ENCODE measurements around the gene SPATA21.
"Not testable (repeated sequence)": the region's sequence is repeated elsewhere in the genome, so short reads cannot be mapped to it uniquely, and the experiment has no call there.

The SPATA21 gene, protein sequence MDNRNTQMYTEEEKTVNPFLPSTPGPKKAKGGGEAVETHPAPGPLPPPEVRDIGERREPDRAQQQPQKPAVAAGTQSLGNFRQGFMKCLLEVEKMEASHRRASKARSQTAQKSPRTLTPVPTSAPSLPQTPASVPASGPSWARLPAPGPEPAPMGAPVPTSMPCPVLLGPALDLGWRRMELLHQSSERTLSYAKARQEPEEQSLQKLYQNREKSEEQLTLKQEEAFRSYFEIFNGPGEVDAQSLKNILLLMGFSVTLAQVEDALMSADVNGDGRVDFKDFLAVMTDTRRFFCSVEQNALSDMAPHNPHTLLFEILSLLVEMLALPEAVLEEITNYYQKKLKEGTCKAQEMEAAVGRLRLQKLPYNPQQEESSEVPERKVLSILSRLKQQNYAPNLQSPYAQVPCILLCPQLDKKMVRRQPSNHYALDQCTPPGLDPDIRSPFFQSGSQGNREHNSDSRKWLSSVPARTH

DNA sequence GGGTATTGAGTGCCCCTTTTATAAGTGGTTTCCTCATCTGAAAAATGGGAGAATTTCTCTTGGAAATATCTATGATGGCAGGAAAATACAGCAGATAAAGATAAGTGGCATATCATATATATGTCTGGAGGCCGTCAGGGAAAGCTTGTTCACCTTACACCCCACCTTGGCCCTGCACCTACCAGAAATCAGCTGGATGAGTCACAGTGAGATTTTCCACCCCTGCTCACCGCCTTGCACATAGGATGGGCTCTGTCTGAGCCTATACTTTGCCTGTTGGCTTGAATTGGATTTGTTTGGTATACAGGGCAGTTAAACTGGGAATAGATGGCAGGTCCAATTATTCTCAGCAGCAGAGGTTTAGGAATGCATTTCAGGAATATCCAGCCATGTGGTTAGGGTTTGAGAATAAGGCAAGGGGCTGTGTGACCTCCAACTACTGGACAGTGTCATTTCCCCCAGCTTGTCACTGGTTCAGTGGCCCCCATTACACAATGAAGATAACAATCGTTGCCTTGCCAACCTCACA lies at the start of gene SPATA21:
Gene SPATA21 (minus strand): TSS at position 479 of the 529 bp plus-strand sequence. CDS start 6,053 bp downstream, outside the sequence.
- DNase-seq (ENCODE audit: low read depth in 2 of 2) = no peak

DNA sequence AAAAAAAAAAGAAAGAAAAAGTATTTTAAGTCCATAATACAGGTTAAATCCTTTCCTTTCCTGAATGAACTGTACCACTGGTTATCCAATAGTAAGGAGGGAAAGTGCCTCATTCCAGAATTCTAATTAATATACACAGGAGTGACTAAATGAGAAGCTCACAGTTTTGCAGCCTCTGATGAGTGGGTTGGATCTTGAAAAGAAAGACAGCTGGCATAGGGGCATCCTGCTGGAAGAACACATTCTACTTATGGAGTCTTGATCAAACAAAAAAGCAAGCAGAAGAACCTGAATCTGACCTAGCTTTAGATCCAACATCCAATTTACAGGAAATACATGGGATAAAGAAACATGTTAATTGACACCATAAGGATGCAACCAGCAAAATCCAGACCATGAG lies 49.8 kb upstream of the SPATA21 start:
- DNase-seq (ENCODE audit: low read depth in 2 of 2) = not testable (repeated sequence)

DNA sequence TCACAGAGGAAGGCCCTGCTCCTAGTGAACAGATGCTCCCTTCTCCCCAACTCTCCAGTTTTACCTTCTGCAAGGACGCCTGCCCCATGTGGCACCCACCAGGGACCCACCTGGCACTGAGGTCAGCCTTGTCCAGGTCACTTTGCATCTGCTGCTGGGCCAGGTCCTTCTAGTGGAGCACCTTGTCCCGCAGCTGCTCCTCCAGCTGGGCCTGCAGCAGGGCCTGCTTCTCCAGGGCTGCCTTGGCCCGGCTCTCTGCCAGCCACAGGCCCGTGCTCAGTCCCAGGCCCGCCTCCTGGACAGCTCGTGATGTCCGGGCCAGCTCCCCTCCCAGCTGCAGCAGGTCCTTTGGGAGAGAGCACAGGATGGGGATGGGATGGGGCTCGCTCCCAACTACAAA lies 49.1 kb upstream of the SPATA21 start:
- DNase-seq (ENCODE audit: low read depth in 2 of 2) = not testable (repeated sequence)

DNA sequence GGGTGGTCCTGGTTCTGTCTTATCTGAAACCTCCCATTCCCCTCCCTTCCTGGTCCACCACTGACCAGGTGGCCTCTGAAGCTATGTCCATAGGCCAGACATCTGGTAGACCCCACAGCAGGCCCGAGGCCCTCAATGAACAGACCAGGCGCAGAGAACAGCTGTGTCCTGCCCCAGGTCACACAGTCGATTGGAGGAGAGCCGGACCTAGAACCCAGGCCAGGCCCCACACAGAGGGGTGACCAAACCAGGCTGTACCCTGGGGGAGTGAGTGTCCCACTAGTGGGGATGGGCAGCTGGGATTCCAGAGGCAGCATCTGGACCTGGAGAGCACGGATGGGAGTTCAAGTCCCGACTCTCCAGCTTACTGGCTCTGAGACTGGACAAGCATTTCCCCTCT lies 47.7 kb upstream of the SPATA21 start:
- DNase-seq (ENCODE audit: low read depth in 2 of 2) = no peak

DNA sequence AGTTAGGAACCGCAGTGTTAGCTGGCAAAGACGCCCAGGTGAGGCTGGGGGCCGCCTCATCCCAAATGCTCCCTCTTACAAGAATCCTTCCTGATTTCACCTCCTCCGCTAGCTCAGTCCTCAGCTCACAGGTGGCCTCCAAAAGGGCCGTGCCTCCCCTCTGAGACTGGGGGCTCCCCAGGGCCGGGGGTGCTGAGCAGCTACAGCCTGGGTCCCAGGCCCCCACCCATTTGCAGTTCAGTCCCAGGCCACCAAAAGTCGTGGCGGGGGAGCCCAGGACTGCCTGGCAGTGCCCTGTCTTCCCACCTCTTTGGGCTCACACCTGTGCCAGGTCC lies 47.2 kb upstream of the SPATA21 start:
- no peak for DNase-seq (ENCODE audit: low read depth in 2 of 2)

DNA sequence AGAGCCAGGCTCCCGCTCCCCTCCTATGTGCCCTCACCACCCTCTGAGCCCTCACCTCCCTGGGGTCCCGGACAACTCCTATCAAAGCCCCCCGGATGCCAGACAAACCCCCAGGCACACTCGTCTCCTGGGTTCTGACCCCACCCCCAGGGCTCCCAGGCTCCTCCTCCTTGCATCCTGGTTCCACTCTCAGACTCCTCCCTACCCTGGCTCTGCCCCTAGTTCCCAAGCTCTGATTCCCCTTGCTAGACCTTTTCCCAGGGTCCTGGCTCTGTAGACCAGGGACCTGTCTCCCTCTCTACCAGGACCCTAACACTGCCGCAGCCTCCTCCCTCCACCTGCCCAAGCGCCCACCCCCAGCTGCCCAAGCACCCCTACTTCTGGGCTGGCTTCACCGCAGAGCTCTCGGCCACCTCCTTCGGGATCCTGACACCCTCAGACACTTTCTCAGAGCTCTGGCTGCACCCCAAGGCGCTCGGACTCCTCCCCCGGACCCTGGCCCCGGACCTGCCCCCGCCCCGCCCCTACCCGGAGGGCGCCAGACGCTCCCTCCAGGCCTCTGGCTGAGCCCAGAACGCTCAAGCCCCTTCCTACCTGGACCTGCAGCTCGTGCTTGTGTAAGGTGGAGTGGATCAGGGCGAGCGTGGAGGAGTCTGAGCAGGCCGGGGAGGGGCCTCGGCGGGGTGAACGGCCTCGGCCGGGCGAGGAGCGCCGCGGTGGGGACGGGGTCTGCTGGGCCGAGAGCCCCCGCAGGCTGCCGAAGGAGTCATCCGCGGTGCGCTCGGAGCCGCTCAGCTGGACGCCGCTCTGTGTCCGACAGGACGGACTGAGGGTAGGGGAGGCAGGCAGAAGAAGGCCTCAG lies 46.6 kb upstream of the SPATA21 start:
- DNase-seq (ENCODE audit: low read depth in 2 of 2) = not testable (repeated sequence)

DNA sequence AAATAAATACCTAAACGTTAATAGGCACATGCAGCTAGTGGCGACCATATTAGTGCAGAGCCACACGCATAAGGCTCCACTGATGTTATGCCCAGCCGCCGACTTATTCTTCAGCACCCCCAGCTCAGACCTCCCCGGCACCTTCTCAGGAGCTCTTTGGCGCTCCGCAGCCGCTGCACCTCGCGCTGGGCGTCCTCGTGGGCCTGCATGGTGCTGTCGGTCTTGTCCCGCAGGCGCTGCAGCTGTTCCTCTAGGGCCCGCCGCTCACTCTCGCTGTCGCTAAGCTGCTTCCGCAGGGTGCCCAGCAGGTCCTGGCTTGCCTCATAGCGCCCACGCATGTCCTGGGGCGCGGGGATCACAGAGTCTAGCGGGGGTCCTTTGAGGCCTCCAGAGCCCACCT lies 45.9 kb upstream of the SPATA21 start:
- DNase-seq (ENCODE audit: low read depth in 2 of 2) = not testable (repeated sequence)

DNA sequence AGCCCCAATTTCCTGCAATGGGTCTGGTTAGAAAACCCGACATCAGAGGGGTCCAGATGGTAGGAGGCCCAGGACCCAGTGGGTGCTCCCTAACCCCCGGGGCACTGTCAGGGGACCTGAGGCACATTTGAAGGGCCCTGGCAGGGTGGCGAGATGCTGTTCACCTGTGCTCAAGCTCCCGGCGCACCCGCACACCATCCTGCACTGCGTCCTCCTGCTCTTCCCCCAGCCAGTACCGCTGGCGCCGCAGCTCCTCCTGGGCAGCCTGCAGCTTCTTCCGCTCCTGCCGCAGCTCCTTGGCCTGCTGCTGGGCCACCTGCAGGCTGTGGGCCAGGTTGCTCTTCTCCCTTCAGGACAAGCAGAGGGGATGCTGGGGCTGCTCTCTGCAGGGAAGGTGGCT lies 40.9 kb upstream of the SPATA21 start:
- DNase-seq (ENCODE audit: low read depth in 2 of 2) = no peak

DNA sequence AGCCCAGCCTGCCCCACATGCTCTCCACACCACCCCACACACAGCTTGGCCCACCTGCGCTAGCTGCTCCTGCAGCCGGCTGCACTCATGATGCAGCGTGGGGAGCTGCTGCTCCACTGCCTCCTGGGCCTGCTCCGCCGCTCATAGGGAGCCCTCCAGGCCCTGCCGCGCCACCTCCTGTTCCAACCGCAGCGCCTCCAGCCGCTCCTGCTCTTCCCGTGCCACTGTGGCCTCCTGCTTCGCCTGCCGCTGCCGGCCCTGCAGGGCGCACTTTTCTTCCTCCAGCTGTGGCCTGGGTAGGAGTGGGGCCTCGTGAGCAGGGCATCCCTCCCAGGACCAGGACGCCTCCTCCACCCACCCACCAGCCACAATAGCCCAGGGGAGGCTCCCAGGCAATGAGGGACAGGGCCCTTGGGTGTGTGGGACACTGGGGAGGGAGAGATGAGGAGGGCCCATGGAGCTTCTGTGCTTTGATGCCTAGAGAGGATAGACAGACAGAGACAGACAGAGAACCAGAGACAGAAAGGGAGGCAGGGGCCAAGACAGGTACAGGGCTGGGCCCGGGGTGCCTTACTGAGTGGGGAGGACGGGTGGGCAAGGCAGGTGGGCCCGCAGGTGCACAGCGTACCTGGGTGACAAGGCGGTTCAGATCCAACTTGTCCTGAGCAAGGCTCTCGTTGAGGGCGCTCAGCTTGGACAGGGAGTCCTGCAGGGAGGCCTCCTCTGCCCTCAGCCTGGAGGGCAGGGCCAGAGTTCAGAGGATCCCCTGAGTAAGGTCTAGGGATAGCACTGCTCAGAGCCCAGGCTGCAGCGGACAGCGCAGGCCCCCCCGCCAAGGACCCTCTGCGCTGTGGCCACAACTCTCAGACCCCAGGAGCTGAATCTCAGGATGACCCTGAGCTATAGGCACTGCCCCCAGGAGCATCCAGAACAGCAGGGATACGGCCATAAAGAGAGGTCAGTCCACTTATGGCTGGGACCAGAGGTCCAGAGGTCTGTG lies 38.8 kb upstream of the SPATA21 start:
- not testable (repeated sequence) for DNase-seq (ENCODE audit: low read depth in 2 of 2)

DNA sequence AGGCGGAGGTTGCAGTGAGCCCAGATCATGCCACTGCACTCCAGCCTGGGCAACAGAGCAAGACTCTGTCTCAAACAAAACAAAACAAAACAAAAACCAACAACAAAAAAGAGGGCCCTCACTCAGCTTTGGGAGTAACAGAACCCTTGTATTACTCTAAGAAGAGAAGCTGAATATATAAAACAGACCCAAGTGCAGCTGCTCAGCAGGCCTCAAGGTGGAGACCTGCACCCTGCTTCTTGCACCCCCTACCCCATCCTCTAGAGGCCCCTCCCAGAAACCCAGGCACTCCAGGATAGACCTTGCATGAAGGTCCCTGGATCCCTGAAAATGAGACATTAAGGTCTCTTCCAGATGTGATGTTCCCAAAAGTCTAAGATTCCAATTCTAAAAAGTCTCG lies 37.7 kb upstream of the SPATA21 start:
- not testable (repeated sequence) for DNase-seq (ENCODE audit: low read depth in 2 of 2)

DNA sequence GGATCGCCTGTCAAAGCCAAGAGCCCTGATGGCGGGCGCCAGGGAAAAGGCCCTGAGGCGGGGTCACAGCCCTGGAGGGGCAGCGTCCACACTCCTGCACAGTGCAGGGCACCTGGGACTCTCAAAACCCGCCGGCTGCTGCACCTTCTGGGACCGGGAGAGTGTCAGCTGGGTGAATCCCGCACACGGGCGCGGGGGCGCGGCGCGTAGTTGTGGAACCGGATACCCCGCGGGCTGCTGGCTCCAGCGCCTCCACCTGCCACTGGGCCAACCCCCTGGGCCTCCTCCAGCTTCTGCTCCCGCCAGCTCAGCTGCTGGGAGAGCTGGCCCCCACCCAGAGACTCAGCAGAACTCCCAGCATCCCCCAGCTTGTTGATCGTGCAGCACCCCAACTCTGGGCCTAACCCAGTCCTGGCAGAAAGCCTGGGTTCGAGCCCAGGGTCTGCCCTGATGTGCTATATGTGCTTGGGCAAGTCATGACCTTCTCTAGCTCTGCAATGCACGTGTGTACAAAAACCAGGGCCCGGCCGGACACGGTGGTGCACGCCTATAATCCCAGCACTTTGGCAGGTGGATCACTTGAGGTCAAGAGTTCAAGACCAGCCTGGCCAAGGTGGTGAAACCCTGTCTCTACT lies 37.1 kb upstream of the SPATA21 start:
- no peak for DNase-seq (ENCODE audit: low read depth in 2 of 2)

DNA sequence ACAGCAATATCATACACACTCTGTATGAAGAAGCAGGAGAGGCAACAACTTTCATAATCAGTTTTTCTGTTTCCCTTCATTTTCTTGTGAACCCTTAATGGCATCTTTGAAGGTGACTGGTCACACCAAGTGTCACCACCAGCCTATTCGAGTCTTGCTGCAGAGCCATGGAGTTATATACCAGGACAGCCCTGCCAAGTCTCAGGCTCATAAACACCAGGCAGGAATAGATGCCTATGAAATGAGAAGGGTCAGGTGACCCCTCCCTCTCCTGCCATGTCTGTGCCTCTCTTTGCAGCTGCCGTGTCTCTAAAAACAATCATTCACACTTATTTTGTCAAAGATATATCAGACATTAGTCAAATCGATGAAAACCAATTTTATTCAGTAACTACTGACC lies 31.3 kb upstream of the SPATA21 start:
- no peak for DNase-seq (ENCODE audit: low read depth in 2 of 2)

DNA sequence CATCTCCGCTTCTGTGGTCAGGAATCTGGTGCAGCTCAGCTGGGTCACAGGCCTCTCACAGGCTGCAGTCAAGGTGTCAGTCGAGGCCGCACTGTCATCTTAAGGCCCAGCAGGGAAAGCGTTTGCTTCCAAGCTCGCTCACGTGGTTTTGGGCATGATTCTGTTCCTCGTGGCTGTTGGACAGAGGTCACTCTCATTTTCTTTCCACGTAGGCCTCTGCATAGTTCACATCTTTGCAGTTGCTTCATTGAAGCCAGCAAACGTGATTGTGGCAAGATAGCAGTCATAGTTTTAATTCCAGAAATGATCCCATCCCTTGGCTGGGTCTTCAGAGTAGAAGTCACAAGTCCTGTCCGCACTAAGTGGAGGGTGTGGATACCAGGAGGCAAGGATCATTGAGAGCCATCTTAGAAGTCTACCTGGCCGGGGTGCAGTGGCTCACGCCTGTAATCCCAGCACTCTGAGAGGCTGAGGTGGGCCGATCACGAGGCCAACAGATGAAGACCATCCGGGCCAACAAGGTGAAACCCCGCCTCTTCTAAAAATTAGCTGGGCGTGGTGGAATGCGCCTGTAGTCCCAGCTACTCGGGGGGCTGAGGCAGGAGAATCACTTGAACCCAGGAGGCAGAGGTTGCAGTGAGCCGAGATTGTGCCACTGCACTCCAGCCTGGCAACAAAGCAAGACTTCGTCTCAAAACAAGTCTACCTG lies 27.8 kb upstream of the SPATA21 start:
- no peak for DNase-seq (ENCODE audit: low read depth in 2 of 2)

DNA sequence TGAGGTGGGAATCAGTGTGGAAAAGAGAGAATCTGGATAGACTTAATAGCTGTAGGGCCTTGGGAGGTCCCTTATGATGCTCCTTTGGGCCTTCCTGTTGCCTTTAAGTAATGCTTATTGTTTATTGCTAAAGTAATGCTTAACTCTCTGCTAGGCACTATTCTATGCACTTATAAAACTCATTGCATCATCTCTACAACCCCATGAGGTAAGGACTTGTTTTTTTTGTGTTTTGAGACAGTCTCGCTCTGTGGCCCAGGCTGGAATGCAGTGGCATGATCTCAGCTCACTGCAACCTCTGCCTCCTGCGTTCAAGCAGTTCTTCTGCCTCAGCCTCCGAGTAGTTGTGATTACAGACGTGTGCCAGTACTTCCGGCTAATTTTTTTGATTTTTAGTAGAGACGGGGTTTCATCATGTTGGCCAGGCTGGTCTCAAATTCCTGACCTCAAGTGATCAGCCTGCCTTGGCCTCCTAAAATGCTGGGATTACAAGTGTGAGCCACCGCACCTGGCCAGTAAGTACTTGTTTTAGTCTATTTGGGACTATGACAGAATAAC lies 25.6 kb upstream of the SPATA21 start:
- no peak for DNase-seq (ENCODE audit: low read depth in 2 of 2)

DNA sequence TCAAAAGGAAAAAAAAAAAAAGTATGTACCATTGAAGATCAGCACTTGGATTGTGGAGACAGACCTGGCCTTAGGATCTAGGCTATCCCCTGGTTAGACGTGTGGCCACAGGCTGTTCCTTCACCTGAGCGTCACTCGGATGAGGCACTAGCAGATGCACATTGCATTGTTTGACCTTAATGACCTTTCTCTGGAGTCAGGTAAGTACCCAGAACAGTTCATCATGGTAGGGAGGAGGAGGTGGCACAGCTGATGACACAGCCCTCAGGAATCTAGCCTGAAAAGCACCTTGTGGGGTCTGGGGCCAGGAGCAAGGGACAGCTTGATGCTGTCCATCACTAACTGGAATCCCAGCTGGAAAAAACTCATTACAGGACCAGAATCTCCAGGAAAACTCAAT lies 24.5 kb upstream of the SPATA21 start:
- no peak for DNase-seq (ENCODE audit: low read depth in 2 of 2)

DNA sequence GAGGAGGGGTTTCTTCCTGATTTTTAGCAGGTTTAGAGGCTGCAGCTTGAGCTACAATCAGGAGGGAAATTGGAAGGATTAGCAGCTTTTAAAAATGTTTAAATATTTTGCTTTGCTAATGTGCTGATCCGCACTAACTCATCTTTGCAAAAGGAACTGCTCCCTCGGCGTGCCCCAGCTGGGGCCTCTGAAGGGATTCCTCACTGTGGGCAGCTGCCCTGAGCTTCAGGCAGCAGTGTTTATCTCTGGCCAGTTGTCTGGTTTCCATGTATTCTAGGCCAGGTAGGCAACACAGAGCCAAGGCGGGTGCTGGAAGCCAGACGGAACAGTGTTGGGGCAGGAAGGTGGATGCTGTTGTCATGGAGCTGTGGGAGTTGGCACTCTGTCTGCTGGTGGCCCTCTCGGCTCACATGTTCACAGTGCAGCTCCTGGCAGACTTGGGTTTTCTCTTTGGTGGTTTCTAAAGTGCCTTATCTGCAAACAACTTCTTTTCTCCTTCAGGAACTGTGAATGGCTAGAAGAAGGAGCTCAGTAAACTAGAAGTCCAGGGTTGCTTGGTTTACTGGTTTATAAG lies 22.2 kb upstream of the SPATA21 start:
- no peak for DNase-seq (ENCODE audit: low read depth in 2 of 2)

DNA sequence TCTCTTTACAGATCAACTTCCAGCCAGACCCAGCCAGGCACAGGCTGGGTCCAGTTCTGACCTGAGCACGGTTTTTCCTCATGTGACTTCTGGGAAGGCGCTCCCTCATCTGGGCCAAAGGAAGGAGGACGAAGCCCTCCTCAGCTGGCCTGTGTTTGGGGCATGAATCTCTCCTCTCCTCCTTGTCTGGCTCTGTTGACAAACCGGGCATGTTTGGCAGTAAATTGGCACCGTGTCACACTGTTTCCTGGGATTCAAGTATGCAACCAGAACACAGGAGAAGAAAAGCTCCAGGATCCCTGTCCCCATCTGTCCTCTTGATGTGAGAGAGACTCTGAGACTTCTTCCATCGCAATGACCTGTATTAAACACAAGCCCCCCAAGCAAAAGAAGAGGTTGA lies 21.6 kb upstream of the SPATA21 start:
- no peak for DNase-seq (ENCODE audit: low read depth in 2 of 2)

DNA sequence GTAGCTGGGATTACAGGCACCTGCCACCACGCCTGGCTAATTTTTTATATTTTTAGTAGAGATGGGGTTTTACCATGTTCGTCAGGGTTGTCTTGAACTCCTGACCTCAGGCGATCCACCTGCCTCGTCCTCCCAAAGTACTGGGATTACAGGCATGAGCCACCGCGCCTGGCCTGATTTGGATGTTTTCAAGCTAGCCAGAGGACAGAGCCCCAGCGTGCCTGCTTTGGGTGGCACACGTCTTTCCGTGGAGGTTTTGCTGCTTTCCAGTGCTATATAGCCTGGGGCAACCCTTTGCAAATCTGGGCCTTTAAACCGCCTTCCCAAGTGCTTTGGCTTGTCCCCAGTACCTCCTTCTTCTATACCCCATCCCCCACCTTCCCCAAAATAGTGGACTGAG lies 18.9 kb upstream of the SPATA21 start:
- not testable (repeated sequence) for DNase-seq (ENCODE audit: low read depth in 2 of 2)

DNA sequence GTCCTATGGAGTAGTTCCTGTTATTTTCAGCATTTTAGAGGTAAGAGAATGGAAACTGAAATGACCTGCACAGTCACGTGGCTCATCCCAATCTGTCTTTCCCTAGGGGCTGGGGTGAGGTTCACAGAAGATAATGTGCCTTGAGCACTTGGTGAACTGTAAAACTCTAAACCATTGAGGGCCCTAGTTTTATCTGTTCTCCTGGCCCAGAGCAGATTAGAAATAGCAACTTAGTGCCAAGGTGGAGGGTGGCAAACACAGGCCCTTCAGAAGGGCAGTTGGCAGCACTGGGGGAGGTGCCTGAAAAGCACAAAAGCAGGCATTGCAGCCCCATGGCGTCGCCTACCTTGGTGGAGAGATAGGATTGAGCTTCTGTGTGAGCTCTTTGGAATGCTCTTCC lies 17.7 kb upstream of the SPATA21 start:
- not testable (repeated sequence) for DNase-seq (ENCODE audit: low read depth in 2 of 2)
